Astrocyte (in vitro differentiated cells and primary cell): Measurements from ENCODE around the gene CARD9. TPM values are rescaled to one million over a fixed set of nuclear protein-coding genes. Genes with fewer than 3 reads are reported as not detected.
A peak's percentile ranks its signal among the peaks of the same experiment; 100 is the strongest.

ENCODE experiments used
- DNase-seq: peaks from one replicate; pipeline ENCODE4 v3.0.0-alpha.2; 2010; ENCODE audit warnings: low read depth
- FAIRE-seq: peaks from 2 replicates; lab custom pipeline; 2011; peaks lifted over from hg19 to GRCh38; lab: Jason Lieb, UNC
- H2AFZ ChIP-seq: 2 replicates; pipeline ENCODE4 v1.6.0; 2012; ENCODE audit warnings: low read depth, low read length, inconsistent platforms
- H3K27ac ChIP-seq: 2 replicates; pipeline ENCODE4 v1.5.1; 2011; ENCODE audit warnings: low read depth, low read length, inconsistent platforms
- H3K27me3 ChIP-seq: 2 replicates; pipeline ENCODE4 v1.6.0; 2011; ENCODE audit warnings: low read length, inconsistent platforms; ENCODE audit not compliant: insufficient read depth
- H3K36me3 ChIP-seq: 2 replicates; pipeline ENCODE4 v1.5.1; 2011; ENCODE audit warnings: low read length, inconsistent platforms; ENCODE audit not compliant: insufficient read depth
- H3K4me1 ChIP-seq: 2 replicates; pipeline ENCODE4 v1.5.1; 2011; ENCODE audit warnings: low read length, inconsistent platforms; ENCODE audit not compliant: insufficient read depth
- H3K4me2 ChIP-seq: 2 replicates; pipeline ENCODE4 v1.6.0; 2012; ENCODE audit warnings: low read length, inconsistent platforms
- H3K4me3 ChIP-seq: 2 replicates; pipeline ENCODE4 v1.5.1; 2011; ENCODE audit warnings: low read depth, mild to moderate bottlenecking, low read length, inconsistent platforms; ENCODE audit not compliant: insufficient read depth
- H3K79me2 ChIP-seq: 2 replicates; pipeline ENCODE4 v1.6.0; 2012; ENCODE audit warnings: mild to moderate bottlenecking, low read length, inconsistent platforms; ENCODE audit not compliant: insufficient read depth
- H3K9ac ChIP-seq: 2 replicates; pipeline ENCODE4 v1.6.0; 2012; ENCODE audit warnings: mild to moderate bottlenecking, low read length, inconsistent platforms
- H3K9me3 ChIP-seq: 2 replicates; pipeline ENCODE4 v1.5.1; 2012; ENCODE audit warnings: low read depth, mild to moderate bottlenecking, low read length, inconsistent platforms; ENCODE audit not compliant: insufficient read depth
- H4K20me1 ChIP-seq: 2 replicates; pipeline ENCODE4 v1.6.0; 2012; ENCODE audit warnings: low read length, inconsistent platforms; ENCODE audit not compliant: insufficient read depth
- H3K27ac Mint-ChIP-seq: one replicate; pipeline ENCODE4 v1.8.0; 2021; ENCODE audit warnings: mild to moderate bottlenecking, mixed read lengths; ENCODE audit not compliant: unreplicated experiment
- H3K27me3 Mint-ChIP-seq: one replicate; pipeline ENCODE4 v1.8.0; 2021; ENCODE audit warnings: low read depth, mixed read lengths; ENCODE audit not compliant: unreplicated experiment
- H3K36me3 Mint-ChIP-seq: one replicate; pipeline ENCODE4 v1.8.0; 2021; ENCODE audit warnings: low read depth, mixed read lengths; ENCODE audit not compliant: unreplicated experiment
- H3K4me1 Mint-ChIP-seq: one replicate; pipeline ENCODE4 v1.8.0; 2021; ENCODE audit warnings: low read depth, mixed read lengths; ENCODE audit not compliant: unreplicated experiment
- H3K4me3 Mint-ChIP-seq: one replicate; pipeline ENCODE4 v1.8.0; 2021; ENCODE audit warnings: mild to moderate bottlenecking, moderate library complexity, mixed read lengths; ENCODE audit not compliant: unreplicated experiment
- H3K9me3 Mint-ChIP-seq: one replicate; pipeline ENCODE4 v1.8.0; 2021; ENCODE audit warnings: mild to moderate bottlenecking, mixed read lengths; ENCODE audit not compliant: unreplicated experiment
- EZH2 ChIP-seq: IDR thresholded peaks from 2 replicates; pipeline ENCODE4 v1.6.1; 2012; ENCODE audit warnings: mild to moderate bottlenecking, low read length, inconsistent platforms; ENCODE audit not compliant: insufficient read depth
- total RNA-seq: library from RNA; stranded (reverse); gene quantifications from 2 replicates; pipeline ENCODE4 v1.2.1, GENCODE V29; 2021
- TF ChIP-seq, protein P1 (sequence below): IDR thresholded peaks from 2 replicates; pipeline ENCODE4 v1.5.1; 2011; ENCODE audit warnings: low read depth, mild to moderate bottlenecking, inconsistent platforms, low read length, moderate library complexity; ENCODE audit not compliant: insufficient read depth

CARD9 gene
- total RNA-seq, 1 donor from 2014 or later: 4.2 TPM

DNA sequence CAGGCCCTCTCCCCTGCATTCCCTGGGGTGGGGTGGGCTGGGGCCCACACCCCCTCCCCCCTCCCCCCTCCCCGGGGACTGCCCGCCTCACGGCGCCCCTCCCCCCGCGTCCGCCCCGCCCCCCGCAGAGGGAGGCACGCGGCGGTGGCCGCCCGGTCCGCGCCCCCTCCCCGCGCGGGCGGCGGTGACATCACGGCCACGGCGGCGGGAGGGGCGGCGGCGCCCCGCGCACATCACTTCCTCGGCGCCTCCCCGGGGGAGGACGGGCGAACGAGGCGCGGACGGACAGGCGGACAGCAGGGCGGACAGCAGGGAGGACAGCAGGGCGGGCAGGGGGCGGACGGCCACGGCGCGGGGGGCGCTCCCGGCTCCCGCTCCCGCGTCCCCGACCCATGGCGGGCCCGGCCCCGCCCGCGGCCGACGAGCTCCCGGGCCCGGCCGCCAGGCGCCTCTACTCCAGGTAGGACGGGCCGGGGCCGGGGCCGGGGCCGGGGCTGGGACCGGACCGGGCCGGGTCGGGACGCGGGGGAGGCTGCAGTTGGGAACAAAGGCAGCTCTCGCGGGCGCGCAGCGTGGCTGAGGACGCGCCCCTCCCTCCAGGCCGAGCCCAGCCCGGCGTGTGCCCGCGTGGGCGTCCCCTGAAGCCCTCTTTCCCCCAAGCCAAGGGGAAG lies 46.0 kb downstream of the CARD9 start, which contains the start of gene GPSM1:
Gene GPSM1, plus strand, starts transcription at position 236 of the 671 bp plus-strand sequence. Its CDS starts 157 bp downstream, at position 393.
- H4K20me1 ChIP-seq: peaks cover 44% of the 10 kb centered on the region
- H2AFZ ChIP-seq: peak within 1 kb of the TSS; percentile 73
- Mint-ChIP-seq H3K27me3 (peaks cover 5% of the 10 kb centered on the region), H3K9me3 (no peaks in the 10 kb centered on the region), H3K4me1 (peaks cover 11% of the 10 kb centered on the region), H3K4me3 (peak within 1 kb of the TSS; percentile 89), H3K36me3 (peaks cover 3% of the 10 kb centered on the region), H3K27ac (peak within 1 kb of the TSS; percentile 41)
- TF ChIP-seq EZH2: no peak
- TF ChIP-seq, protein P1, sequence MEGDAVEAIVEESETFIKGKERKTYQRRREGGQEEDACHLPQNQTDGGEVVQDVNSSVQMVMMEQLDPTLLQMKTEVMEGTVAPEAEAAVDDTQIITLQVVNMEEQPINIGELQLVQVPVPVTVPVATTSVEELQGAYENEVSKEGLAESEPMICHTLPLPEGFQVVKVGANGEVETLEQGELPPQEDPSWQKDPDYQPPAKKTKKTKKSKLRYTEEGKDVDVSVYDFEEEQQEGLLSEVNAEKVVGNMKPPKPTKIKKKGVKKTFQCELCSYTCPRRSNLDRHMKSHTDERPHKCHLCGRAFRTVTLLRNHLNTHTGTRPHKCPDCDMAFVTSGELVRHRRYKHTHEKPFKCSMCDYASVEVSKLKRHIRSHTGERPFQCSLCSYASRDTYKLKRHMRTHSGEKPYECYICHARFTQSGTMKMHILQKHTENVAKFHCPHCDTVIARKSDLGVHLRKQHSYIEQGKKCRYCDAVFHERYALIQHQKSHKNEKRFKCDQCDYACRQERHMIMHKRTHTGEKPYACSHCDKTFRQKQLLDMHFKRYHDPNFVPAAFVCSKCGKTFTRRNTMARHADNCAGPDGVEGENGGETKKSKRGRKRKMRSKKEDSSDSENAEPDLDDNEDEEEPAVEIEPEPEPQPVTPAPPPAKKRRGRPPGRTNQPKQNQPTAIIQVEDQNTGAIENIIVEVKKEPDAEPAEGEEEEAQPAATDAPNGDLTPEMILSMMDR: no peak
- H3K27ac ChIP-seq: peak within 1 kb of the TSS; percentile 59
- peaks cover 46% of the 10 kb centered on the region for H3K79me2 ChIP-seq
- peak within 1 kb of the TSS; percentile 85 for H3K9ac ChIP-seq
- no peak for FAIRE-seq
- H3K9me3 ChIP-seq: no peaks in the 10 kb centered on the region
- DNase-seq: no peak
- H3K27me3 ChIP-seq: no peaks in the 10 kb centered on the region
- peak within 1 kb of the TSS; percentile 98 for H3K4me2 ChIP-seq
- no peaks in the 10 kb centered on the region for H3K36me3 ChIP-seq
- H3K4me1 ChIP-seq: peaks cover 32% of the 10 kb centered on the region
- peak within 1 kb of the TSS; percentile 75 for H3K4me3 ChIP-seq

DNA sequence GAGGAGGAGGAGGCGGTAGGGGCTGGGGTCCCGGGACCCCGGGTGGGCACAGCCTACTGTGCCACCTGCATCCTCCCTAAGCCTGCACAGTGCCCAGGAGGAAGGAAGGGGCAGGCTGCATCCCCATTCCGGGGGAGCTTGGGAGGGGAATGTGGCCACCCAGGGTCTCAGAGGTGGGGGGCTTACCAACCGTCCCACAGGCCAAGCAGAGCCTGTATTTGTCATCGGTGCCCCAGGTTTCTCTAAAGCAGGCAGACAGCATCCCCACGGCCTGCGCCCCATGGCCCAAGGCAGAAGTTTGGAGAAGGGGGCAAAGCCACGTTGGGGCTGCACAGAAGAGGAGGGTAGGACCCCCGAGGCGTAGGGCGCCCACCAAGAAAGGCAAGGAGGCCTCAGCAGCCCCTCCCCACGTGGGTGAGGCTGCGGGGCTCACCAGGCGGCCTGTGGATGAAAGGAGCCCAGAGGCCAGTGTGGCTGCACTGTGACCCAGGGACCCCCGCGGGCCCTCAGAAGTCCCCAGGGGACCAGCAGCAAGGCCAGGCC lies 46.6 kb downstream of the CARD9 start:
- peak overlapping the region; percentile 37 for H3K4me3 ChIP-seq
- peak overlapping the region; percentile 73 for H2AFZ ChIP-seq
- H3K9me3 ChIP-seq: no peaks in the 10 kb centered on the region
- DNase-seq: no peak
- H3K36me3 ChIP-seq: no peaks in the 10 kb centered on the region
- FAIRE-seq: no peak
- H3K27ac ChIP-seq: peak overlapping the region; percentile 59
- peak overlapping the region; percentile 75 for H3K9ac ChIP-seq
- Mint-ChIP-seq H3K27me3 (peaks cover 8% of the 10 kb centered on the region), H3K4me3 (peak overlapping the region; percentile 68), H3K36me3 (peaks cover 3% of the 10 kb centered on the region), H3K9me3 (no peaks in the 10 kb centered on the region), H3K4me1 (peaks cover 11% of the 10 kb centered on the region), H3K27ac (peak overlapping the region; percentile 41)
- peaks cover 38% of the 10 kb centered on the region for H4K20me1 ChIP-seq
- peaks cover 40% of the 10 kb centered on the region for H3K79me2 ChIP-seq
- H3K4me2 ChIP-seq: peak overlapping the region; percentile 98
- H3K4me1 ChIP-seq: peaks cover 32% of the 10 kb centered on the region
- H3K27me3 ChIP-seq: no peaks in the 10 kb centered on the region
- TF ChIP-seq, protein P1: no peak
- TF ChIP-seq EZH2: no peak
